Measurements from ENCODE around the gene HIVEP1.

DNA sequence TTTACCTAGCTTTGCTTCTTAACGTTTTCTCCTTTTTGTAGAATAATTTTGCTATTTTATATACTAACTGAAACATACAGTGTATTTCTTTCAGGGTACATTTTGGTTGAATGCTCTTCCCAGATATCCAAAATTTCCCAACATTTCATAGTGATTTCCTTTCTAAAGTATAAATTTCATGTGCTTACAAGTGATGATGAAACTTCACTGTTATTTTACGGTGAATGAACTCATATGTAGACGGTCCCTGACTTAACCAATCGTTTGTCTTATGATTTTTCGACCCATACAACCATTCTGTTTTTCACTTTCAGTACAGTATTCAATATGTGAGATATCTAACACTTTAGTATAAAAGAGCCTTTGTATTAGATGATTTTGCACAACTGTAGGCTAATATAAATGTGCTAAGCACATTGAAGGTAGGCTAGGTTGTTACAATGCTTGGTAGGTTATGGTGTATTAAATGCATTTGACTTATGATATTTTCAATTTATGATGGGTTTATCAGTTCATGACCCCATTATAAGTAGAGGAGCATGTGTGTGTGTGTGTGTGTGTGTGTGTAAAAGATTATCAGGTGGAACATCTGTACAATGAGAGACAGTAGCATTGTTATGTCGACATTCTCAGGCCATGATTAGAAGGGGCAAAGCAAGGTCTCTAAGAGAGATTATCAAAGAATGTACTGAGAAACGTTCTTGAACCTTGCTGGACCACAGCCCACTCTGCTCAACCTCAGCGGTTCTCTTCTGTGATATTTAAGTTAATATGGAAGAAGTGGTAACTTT, 20.9 kb downstream of the HIVEP1 start:
- TF ChIP-seq, protein P1, sequence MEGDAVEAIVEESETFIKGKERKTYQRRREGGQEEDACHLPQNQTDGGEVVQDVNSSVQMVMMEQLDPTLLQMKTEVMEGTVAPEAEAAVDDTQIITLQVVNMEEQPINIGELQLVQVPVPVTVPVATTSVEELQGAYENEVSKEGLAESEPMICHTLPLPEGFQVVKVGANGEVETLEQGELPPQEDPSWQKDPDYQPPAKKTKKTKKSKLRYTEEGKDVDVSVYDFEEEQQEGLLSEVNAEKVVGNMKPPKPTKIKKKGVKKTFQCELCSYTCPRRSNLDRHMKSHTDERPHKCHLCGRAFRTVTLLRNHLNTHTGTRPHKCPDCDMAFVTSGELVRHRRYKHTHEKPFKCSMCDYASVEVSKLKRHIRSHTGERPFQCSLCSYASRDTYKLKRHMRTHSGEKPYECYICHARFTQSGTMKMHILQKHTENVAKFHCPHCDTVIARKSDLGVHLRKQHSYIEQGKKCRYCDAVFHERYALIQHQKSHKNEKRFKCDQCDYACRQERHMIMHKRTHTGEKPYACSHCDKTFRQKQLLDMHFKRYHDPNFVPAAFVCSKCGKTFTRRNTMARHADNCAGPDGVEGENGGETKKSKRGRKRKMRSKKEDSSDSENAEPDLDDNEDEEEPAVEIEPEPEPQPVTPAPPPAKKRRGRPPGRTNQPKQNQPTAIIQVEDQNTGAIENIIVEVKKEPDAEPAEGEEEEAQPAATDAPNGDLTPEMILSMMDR (conservative IDR thresholded peaks at IDR 0.05; ENCODE audit: low read length), result no peak
- TF ChIP-seq EZH2phosphoT487 (IDR thresholded peaks at IDR 0.05; ENCODE audit: borderline replicate concordance, low read depth, low read length), result no peak
